NCI-H345 (cell line): ENCODE results near the gene KRTAP5-4.

Experiments
- DNase-seq: peaks from one replicate; lab custom pipeline; 2025; lab: John Stamatoyannopoulos, UW

KRTAP5-4 gene

GRCh38 chr11:1572197-1573076 is 49.5 kb downstream of the KRTAP5-4 start, which contains the start of gene DUSP8:
TSS of gene DUSP8 (minus strand) at chr11:1572271. CDS start at chr11:1565826, 6,445 bp downstream.
- DNase-seq: peak; percentile 93

- DNase-seq: no peak
These were observed 50.2 kb downstream of the KRTAP5-4 start for GRCh38 chr11:1571760-1572196.
